C4-2B (cell line): ENCODE measurements around the gene MYBPH.

Experiments
- CTCF ChIP-seq: fragments of 450-650 bp; conservative IDR thresholded peaks from 2 replicates; pipeline ENCODE4 v1.5.1; 2017; ENCODE audit warnings: mild to moderate bottlenecking
- ZFX ChIP-seq: fragments of 450-650 bp; IDR thresholded peaks from 2 replicates; pipeline ENCODE4 v1.6.1; 2017

- TF ChIP-seq CTCF (no peak), ZFX (no peak)
Observed at GRCh38 chr1:203190949-203191348, 15.3 kb upstream of the MYBPH start.
